Measurements from ENCODE around the gene RHOF.
"Not testable (repeated sequence)": the region's sequence is repeated elsewhere in the genome, so short reads cannot be mapped to it uniquely, and the experiment has no call there.

RHOF gene

GRCh38 chr12:121750507-121750955 lies 43.0 kb downstream of the RHOF start:
- TF ChIP-seq CTCF (conservative IDR thresholded peaks at IDR 0.05; ENCODE audit: low read depth, low read length): no peak
- H3K4me3 ChIP-seq (ENCODE audit: low read depth, low read length): no peak overlapping the region
- no peak for DNase-seq (ENCODE audit: low read depth)

GRCh38 chr12:121749267-121749666 lies 44.2 kb downstream of the RHOF start:
- DNase-seq (ENCODE audit: low read depth): no peak
- no peak for TF ChIP-seq CTCF (conservative IDR thresholded peaks at IDR 0.05; ENCODE audit: low read depth, low read length)
- H3K4me3 ChIP-seq (ENCODE audit: low read depth, low read length): no peak overlapping the region

GRCh38 chr12:121748571-121749265 lies 44.8 kb downstream of the RHOF start:
- TF ChIP-seq CTCF (conservative IDR thresholded peaks at IDR 0.05; ENCODE audit: low read depth, low read length): no peak
- H3K4me3 ChIP-seq (ENCODE audit: low read depth, low read length): no peak overlapping the region
- DNase-seq (ENCODE audit: low read depth): peak; percentile 96

- TF ChIP-seq CTCF (conservative IDR thresholded peaks at IDR 0.05; ENCODE audit: low read depth, low read length): no peak
- no peak overlapping the region for H3K4me3 ChIP-seq (ENCODE audit: low read depth, low read length)
- DNase-seq (ENCODE audit: low read depth): no peak
Observed at GRCh38 chr12:121748218-121748570, 45.3 kb downstream of the RHOF start.

- not testable (repeated sequence) for H3K4me3 ChIP-seq (ENCODE audit: low read depth, low read length); DNase-seq (ENCODE audit: low read depth)
Observed at GRCh38 chr12:121745545-121745944, 47.9 kb downstream of the RHOF start.

- TF ChIP-seq CTCF (conservative IDR thresholded peaks at IDR 0.05; ENCODE audit: low read depth, low read length): no peak
- DNase-seq (ENCODE audit: low read depth): no peak
- no peak overlapping the region for H3K4me3 ChIP-seq (ENCODE audit: low read depth, low read length)
Observed at GRCh38 chr12:121741743-121742142, 51.7 kb downstream of the RHOF start.

- TF ChIP-seq CTCF (conservative IDR thresholded peaks at IDR 0.05; ENCODE audit: low read depth, low read length): no peak
- no peak for DNase-seq (ENCODE audit: low read depth)
- no peak overlapping the region for H3K4me3 ChIP-seq (ENCODE audit: low read depth, low read length)
Observed at GRCh38 chr12:121740847-121741246, 52.6 kb downstream of the RHOF start.
